NT2/D1 (cell line): ENCODE results near the gene FAM78B.

Experiments used
- YY1 ChIP-seq: IDR thresholded peaks from 2 replicates; pipeline ENCODE4 v1.6.1; 2011; ENCODE audit not compliant: insufficient read length, insufficient read depth
- ZNF274 ChIP-seq: IDR thresholded peaks from 2 replicates; pipeline ENCODE4 v1.6.1; 2011; ENCODE audit warnings: mild to moderate bottlenecking, low read depth, low read length

DNA sequence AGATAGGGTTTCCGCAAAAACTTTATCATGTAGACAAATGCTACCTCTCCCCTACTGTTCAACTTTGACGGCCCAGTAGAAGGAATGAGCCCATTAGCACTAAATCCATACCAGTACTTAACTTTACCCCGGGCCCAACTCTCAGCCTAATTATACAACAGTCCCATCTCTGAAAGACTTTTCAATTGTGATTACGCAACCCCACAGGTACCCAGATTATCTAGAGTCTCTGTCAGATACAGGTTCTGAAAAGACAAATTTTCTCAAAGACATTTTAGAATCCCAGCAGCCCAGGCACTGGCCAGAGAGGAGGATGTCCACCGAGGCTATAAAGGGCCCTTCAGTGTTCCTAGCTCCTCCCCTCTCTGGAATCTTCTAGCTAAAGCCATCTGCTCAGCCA, 15.0 kb downstream of the FAM78B start:
- TF ChIP-seq YY1 (no peak), ZNF274 (no peak)
